ENCODE measurements around the gene INPP4B. TPM values are rescaled to one million over a fixed set of nuclear protein-coding genes. Genes with fewer than 3 reads are reported as not detected.

Gene INPP4B
- total RNA-seq, 2 donors from 2014 or later = 8.2 to 16.6 TPM

GRCh38 chr4:142354041-142354440 lies 492.1 kb downstream of the INPP4B start:
- DNase-seq = no peak
- Histone ChIP-seq H3K36me3 (replicated peaks in 1 of 2; ENCODE audit: insufficient read depth in 1 of 2, low read depth in 2 of 2) (no peaks in the 10 kb centered on the region), H3K27ac (no peak overlapping the region), H3K4me3 (no peak overlapping the region), H3K4me1 (peaks cover 33% of the 10 kb centered on the region), H3K9me3 (no peaks in the 10 kb centered on the region), H3K27me3 (no peaks in the 10 kb centered on the region)
- whole genome bisulfite sequencing, 2 donors = 83 to 85% methylated on average over 3 of the region's 3 CpGs
- no peak for ATAC-seq
- TF ChIP-seq CTCF (IDR thresholded peaks at IDR 0.05) (no peak), POLR2A (IDR thresholded peaks at IDR 0.05) (no peak)
- intact Hi-C loops (cut with DNase I) = no loop called here

- H3K27ac ChIP-seq = no peak overlapping the region
- no peaks in the 10 kb centered on the region for H3K9me3 ChIP-seq
- DNase-seq (peak in 2 of 4 donors; percentile 29 to 41), ATAC-seq (peak; percentile 65)
- H3K36me3 ChIP-seq (replicated peaks in 1 of 2; ENCODE audit: insufficient read depth in 1 of 2, low read depth in 2 of 2) = no peaks in the 10 kb centered on the region
- no peaks in the 10 kb centered on the region for H3K27me3 ChIP-seq
- WGBS, 2 donors = 17 to 20% methylated on average over 5 of the region's 5 CpGs
- peaks cover 41% of the 10 kb centered on the region for H3K4me1 ChIP-seq
- intact Hi-C loops (cut with DNase I) = no loop called here
- TF ChIP-seq CTCF (IDR thresholded peaks at IDR 0.05) = peak; percentile 75 to 92 (median 81)
- TF ChIP-seq POLR2A (IDR thresholded peaks at IDR 0.05) = no peak
- H3K4me3 ChIP-seq = no peak overlapping the region
Measured at GRCh38 chr4:142353149-142353738, 492.9 kb downstream of the INPP4B start.

DNA sequence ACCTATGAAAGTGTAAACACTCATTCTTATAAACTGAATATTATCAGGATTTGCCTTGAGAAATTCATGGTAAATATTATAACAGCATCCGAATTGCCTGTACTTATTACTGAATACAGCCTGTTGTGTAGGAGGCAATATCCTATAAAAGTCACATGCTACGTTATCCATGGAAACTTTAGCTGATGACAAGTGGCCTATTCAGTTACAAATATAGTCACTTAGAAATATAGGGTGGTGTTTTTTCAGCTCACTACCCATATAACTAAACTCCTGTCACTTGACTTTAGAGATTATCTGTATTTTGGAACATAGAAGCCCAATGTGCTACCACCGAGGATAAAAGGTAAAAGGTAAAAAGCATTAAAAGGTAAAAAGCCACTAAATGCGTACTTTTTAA lies 493.4 kb downstream of the INPP4B start:
- no peak overlapping the region for H3K4me3 ChIP-seq
- intact Hi-C loops (cut with DNase I) = no loop called here
- no peaks in the 10 kb centered on the region for H3K9me3 ChIP-seq
- DNase-seq (no peak), ATAC-seq (no peak)
- no peak for TF ChIP-seq CTCF (IDR thresholded peaks at IDR 0.05)
- no peak for TF ChIP-seq POLR2A (IDR thresholded peaks at IDR 0.05)
- no peaks in the 10 kb centered on the region for H3K36me3 ChIP-seq (replicated peaks in 1 of 2; ENCODE audit: insufficient read depth in 1 of 2, low read depth in 2 of 2)
- 69 to 72% methylated on average over 4 of the region's 4 CpGs for WGBS, 2 donors
- no peak overlapping the region for H3K27ac ChIP-seq
- H3K27me3 ChIP-seq = no peaks in the 10 kb centered on the region
- peaks cover 44% of the 10 kb centered on the region for H3K4me1 ChIP-seq

DNA sequence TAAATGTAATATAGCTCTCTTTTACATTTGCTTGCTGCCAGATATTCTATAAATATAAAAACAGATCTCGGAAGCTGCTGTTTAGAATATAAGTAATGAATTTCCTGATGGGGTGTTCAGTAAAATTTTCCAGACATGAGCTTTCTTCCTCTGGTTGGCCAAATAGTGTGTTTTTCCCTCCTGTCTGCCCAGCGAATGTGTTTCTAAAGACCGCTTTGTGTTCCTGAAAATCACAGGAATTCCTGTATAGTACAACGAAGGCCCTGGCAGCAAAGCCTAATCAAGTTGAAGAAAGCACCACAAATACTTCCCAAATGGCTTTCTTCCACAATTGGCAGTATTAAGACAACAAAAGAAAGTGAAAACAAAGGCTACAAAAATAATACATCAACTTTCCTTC lies 494.1 kb downstream of the INPP4B start:
- WGBS, 2 donors = 68 to 79% methylated on average over 4 of the region's 4 CpGs
- Histone ChIP-seq H3K27me3 (no peaks in the 10 kb centered on the region), H3K27ac (no peak overlapping the region), H3K36me3 (replicated peaks in 1 of 2; ENCODE audit: insufficient read depth in 1 of 2, low read depth in 2 of 2) (no peaks in the 10 kb centered on the region), H3K4me1 (peaks cover 44% of the 10 kb centered on the region), H3K4me3 (no peak overlapping the region), H3K9me3 (no peaks in the 10 kb centered on the region)
- intact Hi-C loops (cut with DNase I) = no loop called here
- DNase-seq (no peak), ATAC-seq (no peak)
- TF ChIP-seq POLR2A (IDR thresholded peaks at IDR 0.05) (no peak), CTCF (IDR thresholded peaks at IDR 0.05) (no peak)

- ATAC-seq = peak; percentile 45
- intact Hi-C loops (cut with DNase I) = no loop called here
Measured at GRCh38 chr4:142350871-142351270, 495.2 kb downstream of the INPP4B start.

More at GRCh38 chr4:142350871-142351270, 495.2 kb downstream of the INPP4B start:
- Histone ChIP-seq H3K9me3 (no peaks in the 10 kb centered on the region), H3K27ac (no peak overlapping the region), H3K36me3 (replicated peaks in 1 of 2; ENCODE audit: insufficient read depth in 1 of 2, low read depth in 2 of 2) (no peaks in the 10 kb centered on the region), H3K27me3 (no peaks in the 10 kb centered on the region), H3K4me1 (peaks cover 42% of the 10 kb centered on the region), H3K4me3 (no peak overlapping the region)
- DNase-seq = no peak
- TF ChIP-seq CTCF (IDR thresholded peaks at IDR 0.05) = no peak
- no peak for TF ChIP-seq POLR2A (IDR thresholded peaks at IDR 0.05)

All from body of pancreas (tissue), 4 donors.